HS-27A (cell line): Measurements from ENCODE around the gene HHEX.
"Not testable (repeated sequence)": the region's sequence is repeated elsewhere in the genome, so short reads cannot be mapped to it uniquely, and the experiment has no call there.

ENCODE experiments used
- DNase-seq: peaks from one replicate; pipeline ENCODE4 v3.0.0-alpha.2; 2012; ENCODE audit warnings: low read depth, missing footprints

The HHEX gene

DNA sequence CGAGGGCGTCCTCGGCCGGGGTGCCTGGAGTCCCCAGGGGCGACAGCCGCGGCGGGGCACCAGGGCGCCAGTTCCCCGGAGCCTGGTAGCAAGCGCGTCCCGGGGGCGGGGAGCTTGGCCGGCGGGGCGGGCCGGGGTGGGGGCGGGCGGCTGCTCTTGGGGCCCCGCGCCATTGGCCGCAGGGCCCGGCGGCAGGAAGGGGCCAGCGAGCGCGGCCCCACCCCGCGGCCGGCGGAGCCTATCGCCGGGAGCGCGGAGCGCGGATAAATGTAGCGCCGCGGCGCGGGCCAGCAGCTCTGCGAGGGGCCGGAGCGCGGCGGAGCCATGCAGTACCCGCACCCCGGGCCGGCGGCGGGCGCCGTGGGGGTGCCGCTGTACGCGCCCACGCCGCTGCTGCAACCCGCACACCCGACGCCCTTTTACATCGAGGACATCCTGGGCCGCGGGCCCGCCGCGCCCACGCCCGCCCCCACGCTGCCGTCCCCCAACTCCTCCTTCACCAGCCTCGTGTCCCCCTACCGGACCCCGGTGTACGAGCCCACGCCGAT, at the start of gene HHEX:
TSS of gene HHEX (plus strand) at position 293 of the 548 bp plus-strand sequence. CDS start at position 325, 32 bp downstream.
- DNase-seq = no peak

GRCh38 chr10:92640107-92640506, 49.6 kb upstream of the HHEX start:
- no peak for DNase-seq

- no peak for DNase-seq
These were observed 48.3 kb upstream of the HHEX start for GRCh38 chr10:92641492-92641891.

DNA sequence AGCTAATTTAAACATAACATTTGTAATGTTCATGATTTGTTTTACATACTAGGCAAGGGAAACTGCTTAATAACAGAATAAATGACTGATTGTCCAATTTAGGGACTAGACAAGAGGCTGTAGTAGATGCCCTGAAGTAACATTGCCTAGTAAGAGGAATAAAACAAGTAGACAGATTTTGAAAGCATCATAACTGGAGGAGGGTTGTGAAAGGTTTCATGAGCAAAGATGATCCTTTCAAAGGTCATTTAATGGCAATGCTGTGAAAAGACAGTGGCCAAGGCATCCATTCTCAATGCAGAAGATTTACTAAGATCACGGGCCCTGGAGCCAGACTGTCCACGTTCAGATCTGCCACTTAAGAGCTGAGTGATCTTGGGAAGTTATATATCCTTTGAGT, 44.8 kb upstream of the HHEX start:
- DNase-seq = no peak

GRCh38 chr10:92650864-92651263, 38.9 kb upstream of the HHEX start:
- DNase-seq = not testable (repeated sequence)

GRCh38 chr10:92655426-92655825, 34.3 kb upstream of the HHEX start:
- DNase-seq = no peak

DNA sequence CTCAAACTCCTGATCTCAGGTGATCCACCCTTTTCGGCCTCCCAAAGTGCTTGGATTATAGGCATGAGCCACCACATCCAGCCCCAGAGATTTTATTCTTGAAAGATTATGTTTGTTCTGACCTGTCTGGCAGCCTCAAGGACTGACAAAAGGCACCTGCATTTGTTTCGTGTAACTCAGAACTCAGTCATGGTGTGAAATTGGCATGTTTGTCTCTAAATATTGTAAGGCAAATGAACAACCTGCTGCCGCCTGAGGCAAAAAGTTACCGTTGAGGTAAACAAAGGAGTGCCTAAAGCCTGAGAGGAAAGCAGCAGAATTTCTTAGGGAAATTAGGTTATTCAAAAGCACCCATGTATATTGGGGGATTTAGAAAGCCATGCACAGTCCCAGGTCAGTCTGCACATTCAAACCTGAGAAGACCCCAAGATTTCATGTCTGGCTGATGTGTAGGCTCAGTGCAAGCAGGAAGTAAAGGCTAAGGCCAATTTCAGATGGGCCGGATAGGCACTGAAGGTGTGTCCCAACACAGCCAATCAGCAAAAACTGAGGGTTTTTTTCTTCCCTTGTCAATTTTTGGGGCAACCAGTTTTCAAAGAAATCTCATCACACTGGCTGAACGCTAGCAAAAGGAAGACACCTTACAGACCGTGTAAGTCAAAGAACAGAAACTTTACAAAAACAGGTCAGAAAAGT, 33.3 kb upstream of the HHEX start:
- DNase-seq = no peak

DNA sequence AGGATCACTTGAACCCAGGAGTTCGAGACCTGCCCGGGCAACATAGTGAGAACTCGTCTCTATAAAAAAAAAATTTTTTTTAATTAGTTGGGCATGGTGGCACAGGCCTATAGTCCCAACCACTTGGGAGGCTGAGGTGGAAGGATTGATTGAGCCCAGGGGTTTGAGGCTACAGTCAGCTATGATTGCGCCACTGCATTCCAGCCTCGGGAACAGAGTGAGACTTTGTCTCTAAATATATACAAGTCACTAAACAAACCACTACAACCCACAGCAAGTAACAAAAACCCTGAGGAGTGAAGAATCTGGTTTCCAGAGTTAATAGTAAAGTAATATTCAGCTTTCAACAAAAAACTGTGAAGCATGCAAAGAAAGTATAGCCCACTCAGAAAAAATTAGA, 32.7 kb upstream of the HHEX start:
- no peak for DNase-seq

- DNase-seq = no peak
These were observed 26.9 kb upstream of the HHEX start for GRCh38 chr10:92662848-92663247.

GRCh38 chr10:92664322-92664721, 25.4 kb upstream of the HHEX start:
- no peak for DNase-seq

DNA sequence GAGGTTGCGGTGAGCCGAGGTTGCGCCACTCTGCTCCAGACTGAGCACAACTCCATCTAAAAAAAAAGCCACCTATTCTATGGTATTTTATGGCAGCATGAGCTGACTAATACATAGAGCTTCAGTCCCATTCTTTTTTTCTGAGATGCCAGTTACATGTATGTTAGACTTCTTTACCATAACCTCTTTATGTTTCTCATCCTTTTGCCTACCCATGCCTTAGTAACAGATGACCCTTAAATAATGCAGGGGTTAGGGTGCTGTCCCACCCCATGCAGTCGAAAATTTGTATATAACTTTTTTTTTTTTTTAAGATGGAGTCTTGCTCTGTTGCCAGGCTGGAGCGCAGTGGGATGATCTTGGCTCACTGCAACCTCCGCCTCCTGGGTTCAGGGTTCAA, 22.7 kb upstream of the HHEX start:
- DNase-seq = no peak

DNA sequence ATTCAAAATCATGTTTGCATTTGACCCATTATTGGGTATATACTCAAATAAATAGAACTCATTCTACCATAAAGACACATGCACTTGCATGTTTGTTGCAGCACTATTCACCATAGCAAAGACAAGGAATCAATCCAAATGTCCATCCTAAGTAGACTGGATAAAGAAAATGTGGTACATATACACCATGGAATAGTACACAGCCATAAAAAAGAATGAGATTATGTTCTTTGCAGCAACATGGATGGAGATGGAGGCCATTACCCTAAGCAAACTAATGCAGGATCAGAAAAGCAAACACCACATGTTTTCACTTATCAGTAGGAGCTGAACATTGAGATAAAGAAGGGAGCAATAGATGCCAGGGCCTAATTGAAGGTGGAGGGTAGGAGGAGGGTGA, 12.0 kb upstream of the HHEX start:
- DNase-seq = no peak

- no peak for DNase-seq
These were observed 11.5 kb upstream of the HHEX start for GRCh38 chr10:92678206-92678605.

DNA sequence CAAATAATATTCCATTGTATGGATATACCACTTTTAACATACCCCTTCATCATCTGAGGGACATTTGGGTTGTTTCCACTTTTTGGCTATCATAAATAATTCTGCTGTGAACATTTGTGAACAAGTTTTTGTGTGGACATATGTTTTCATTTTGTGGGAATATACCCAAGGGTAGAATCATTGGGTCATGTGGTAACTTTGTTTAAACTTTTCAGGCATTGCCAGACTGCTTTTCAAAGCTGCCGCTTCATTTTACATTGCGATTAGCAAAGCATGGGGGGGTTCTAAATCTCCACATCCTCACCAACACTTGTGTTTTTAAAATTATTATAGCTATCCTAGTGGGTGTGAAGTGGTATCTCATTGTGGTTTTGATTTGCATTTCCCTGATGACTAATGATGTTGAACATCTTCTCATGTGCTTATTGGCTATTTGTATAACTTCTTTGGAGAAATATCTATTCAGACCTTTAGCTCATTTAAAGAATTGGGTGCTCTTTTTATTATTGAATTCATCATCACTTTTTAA, 8.4 kb upstream of the HHEX start:
- no peak for DNase-seq

GRCh38 chr10:92688573-92688926, 1.2 kb upstream of the HHEX start:
- DNase-seq = no peak

DNA sequence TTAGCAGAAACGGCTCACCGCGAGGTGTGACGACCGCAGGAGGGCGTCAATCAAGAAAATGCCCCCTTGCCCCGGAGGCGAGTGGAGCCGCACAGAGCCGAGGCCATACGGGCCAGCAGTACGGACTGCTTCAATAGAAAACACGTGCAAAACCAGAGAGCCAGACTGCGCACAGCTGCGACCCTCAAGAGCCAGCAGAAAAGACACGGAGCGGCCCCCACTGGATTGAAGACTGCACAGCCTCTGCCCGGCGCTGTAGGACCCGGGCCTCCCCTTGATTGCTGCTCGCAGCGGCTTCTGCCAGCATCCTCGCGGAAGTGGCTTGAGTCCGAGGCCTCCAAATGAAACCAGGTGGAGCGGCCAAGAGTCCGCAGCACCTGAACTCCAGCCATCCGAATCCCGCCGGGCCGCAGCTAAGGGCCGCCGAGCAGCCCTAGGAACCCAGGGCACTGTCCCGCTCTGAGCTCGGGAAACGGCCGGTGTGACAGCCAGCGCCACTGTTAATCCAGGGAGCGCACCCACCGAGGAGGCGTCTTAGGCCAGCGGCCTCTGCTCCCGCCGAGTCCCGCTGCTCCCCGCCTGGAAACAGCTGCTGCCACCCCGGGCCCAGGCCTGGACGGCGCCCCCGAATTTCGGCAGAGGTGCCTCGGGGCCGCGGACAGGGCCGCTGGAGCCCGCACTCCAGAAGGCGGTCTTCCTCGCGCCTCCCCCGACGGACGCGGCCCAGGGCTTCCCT, 660 bp upstream of the HHEX start:
- DNase-seq = no peak

- DNase-seq = no peak
These were observed 608 bp downstream of the HHEX start for GRCh38 chr10:92690211-92690914.

- no peak for DNase-seq
These were observed 1.3 kb downstream of the HHEX start for GRCh38 chr10:92690915-92691590.

GRCh38 chr10:92691591-92692079, 1.9 kb downstream of the HHEX start:
- no peak for DNase-seq

GRCh38 chr10:92692080-92692671, 2.4 kb downstream of the HHEX start:
- no peak for DNase-seq
